ENCODE measurements around the gene MPHOSPH9.
"Not testable (repeated sequence)": the region's sequence is repeated elsewhere in the genome, so short reads cannot be mapped to it uniquely, and the experiment has no call there.

MPHOSPH9 gene

DNA sequence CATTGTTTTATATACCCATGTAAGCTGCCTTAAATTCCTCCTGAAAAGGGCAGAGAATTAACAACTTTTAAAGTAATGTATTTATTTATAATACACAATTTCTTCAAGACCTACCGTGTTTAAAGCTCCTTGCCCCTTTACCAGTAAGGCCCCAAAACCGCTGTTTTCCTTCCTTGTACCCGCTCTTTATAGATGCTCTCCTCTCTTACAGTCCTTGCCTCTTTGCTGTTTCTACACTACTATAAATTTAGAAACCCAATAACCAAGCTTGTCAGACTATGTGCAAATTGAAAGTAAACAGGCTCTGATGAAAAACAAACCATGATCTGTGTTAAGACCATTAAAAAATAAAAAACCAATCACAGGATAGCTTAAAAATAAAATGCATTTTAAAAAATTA lies 3.9 kb downstream of the MPHOSPH9 start:
- ChIA-PET CTCF (no interaction called here), POLR2A (ENCODE audit: low non-redundant PET) (interaction anchor here (0.6 kb wide), 1 partner anchor 36 kb away, joined by 3 read pairs; no protein-coding TSS in a partner anchor)
- TF ChIP-seq, protein P1, sequence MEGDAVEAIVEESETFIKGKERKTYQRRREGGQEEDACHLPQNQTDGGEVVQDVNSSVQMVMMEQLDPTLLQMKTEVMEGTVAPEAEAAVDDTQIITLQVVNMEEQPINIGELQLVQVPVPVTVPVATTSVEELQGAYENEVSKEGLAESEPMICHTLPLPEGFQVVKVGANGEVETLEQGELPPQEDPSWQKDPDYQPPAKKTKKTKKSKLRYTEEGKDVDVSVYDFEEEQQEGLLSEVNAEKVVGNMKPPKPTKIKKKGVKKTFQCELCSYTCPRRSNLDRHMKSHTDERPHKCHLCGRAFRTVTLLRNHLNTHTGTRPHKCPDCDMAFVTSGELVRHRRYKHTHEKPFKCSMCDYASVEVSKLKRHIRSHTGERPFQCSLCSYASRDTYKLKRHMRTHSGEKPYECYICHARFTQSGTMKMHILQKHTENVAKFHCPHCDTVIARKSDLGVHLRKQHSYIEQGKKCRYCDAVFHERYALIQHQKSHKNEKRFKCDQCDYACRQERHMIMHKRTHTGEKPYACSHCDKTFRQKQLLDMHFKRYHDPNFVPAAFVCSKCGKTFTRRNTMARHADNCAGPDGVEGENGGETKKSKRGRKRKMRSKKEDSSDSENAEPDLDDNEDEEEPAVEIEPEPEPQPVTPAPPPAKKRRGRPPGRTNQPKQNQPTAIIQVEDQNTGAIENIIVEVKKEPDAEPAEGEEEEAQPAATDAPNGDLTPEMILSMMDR (conservative IDR thresholded peaks at IDR 0.05; ENCODE audit: low read depth): no peak
- no peak for DNase-seq (ENCODE audit: low spot score)
- no peak overlapping the region for H3K27ac ChIP-seq

DNA sequence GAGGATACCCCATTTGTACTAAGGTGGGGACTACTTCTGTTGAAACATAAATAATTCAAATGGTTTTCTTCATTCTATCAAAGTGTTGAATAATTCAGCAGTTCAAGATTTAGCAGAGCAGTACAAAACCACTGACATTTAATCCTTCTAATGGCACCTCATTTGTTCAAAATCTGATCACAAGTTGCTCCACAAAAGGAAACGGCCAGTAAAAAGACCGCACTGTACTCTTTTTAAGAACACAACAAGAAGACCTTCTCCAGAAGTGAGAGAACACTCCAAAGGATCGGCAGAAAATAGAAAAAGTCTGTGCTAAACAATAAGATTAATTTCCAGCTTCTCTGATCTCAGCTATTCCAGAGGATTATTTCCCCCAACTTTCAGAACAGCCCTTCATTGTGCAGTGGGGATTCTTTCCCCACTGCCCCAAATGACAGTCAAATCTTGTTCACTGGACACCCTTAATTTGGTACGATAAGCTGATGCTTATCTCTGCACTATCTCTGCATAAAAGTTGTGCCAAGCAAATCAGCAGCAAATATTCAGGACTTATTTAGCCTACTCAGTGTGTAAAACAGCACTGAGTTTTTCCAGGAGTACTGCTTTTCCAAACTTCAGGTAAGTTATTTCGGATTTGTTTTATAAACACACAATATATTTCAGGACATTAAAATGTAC lies 5.2 kb downstream of the MPHOSPH9 start:
- CTCF ChIA-PET: no interaction called here
- no peak overlapping the region for H3K27ac ChIP-seq
- no peak for DNase-seq (ENCODE audit: low spot score)
- TF ChIP-seq, protein P1 (conservative IDR thresholded peaks at IDR 0.05; ENCODE audit: low read depth): no peak
- POLR2A ChIA-PET (ENCODE audit: low non-redundant PET): no interaction called here

DNA sequence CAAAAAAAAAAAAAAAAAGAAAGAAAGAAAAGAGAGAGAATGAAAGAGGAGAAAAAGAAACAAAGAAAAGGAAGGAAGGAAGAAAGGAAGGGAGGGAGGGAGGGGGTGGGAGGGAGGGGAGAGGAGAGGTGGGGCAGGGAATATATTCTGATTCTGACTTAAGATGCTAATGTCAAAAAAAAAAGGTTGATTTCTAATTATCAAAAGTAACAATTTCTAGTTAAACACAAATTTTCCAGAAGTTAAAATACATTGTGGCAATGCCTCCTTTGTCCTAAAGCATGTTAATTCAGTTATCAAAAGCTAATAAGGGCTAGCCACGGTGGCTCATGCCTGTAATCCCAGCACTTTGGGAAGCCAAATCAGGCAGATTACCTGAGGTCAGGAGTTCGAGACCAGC lies 7.5 kb downstream of the MPHOSPH9 start:
- no peak overlapping the region for H3K27ac ChIP-seq
- POLR2A ChIA-PET (ENCODE audit: low non-redundant PET): no interaction called here
- CTCF ChIA-PET: interaction anchor here (0.6 kb wide), 1 partner anchor 276 kb away, joined by 3 read pairs; no protein-coding TSS in a partner anchor
- TF ChIP-seq, protein P1 (conservative IDR thresholded peaks at IDR 0.05; ENCODE audit: low read depth): no peak
- no peak for DNase-seq (ENCODE audit: low spot score)

DNA sequence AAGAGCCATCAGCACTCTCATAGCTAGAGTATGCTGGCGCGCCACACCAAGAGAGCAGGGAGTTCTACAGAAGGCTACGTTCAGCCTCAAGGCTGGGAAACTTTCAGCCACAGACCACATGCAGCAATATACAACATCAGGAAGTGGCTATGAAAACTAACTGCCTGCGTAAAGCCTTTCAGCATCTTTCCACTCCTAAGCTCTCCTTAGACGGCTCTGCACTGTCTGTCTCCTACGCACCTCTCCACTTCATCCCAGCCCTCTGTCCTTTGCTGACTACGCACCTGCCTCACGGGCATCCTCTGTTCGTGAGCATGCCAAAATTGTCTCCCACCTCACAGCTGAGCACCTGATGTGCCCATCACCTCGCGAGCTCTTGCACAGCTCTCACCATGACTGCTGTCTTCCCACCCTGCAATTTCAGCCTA lies 9.7 kb downstream of the MPHOSPH9 start:
- no peak for DNase-seq (ENCODE audit: low spot score)
- H3K27ac ChIP-seq: no peak overlapping the region
- POLR2A ChIA-PET (ENCODE audit: low non-redundant PET): interaction anchor here (0.6 kb wide), 1 partner anchor 542 kb away, joined by 3 read pairs; no protein-coding TSS in a partner anchor
- TF ChIP-seq, protein P1 (conservative IDR thresholded peaks at IDR 0.05; ENCODE audit: low read depth): no peak
- CTCF ChIA-PET: interaction anchor here (0.6 to 0.8 kb wide), 3 partner anchors 9 to 75 kb away, joined by 3 to 5 read pairs (median 4); no protein-coding TSS in a partner anchor

DNA sequence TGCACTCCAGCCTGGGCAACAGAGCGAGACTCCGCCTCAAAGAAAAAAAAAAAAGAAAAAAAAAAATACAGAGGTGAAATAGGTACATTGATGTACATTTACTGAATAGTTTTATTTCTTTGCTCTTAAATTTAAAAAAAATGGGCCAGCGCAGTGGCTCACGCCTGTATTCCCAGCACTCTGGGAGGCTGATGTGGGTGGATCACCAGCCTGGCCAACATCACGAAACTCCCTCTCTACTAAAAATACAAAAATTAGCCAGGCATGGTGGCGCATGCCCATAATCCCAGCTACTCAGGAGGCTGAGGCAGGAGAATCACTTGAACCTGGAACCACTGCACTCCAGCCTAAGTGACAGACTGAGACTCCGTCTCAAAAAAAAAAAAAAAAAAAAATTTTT lies 25.1 kb downstream of the MPHOSPH9 start:
- H3K27ac ChIP-seq; POLR2A ChIA-PET (ENCODE audit: low non-redundant PET); DNase-seq (ENCODE audit: low spot score): not testable (repeated sequence)
- CTCF ChIA-PET: interaction anchor here (0.6 kb wide), 1 partner anchor 49 kb away, joined by 5 read pairs; no protein-coding TSS in a partner anchor

DNA sequence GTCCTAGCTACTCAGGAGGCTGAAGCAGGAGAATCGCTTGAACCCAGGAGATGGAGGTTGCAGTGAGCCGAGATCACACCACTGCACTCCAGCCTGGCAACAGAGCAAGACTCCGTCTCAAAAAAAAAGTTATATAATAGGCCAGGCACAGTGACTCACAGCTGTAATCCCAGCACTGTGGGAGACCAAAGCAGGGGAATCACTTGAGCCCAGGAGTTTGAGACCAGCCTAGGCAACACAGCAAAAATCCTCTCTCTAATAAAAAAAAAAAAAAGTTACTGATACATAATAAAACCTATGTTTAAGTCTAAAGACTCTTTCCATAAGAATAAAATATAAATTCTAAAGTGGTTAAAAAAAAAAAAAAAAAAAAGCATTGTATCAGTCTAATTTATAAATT lies 26.1 kb downstream of the MPHOSPH9 start:
- DNase-seq (ENCODE audit: low spot score); H3K27ac ChIP-seq; POLR2A ChIA-PET (ENCODE audit: low non-redundant PET): not testable (repeated sequence)
- CTCF ChIA-PET: interaction anchor here (0.6 kb wide), 1 partner anchor 34 kb away, joined by 3 read pairs; no protein-coding TSS in a partner anchor

DNA sequence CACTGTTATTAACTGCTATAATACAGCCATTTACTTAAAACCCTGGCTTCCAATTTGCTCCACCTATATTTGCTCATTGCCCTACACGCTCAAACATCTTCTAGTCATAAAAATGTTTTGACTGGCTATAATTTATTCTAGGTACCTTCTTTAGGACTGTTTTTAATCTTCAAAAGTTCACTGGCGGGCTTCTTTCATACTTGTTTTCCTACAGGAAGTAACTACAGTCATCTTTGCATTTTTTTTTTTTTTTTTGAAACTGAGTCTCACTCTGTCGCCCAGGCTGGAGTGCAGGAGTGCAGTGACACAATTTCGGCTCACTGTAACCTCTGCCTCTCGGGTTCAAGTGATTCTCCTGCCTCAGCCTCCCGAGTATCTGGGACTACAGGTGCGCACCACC lies 32.5 kb downstream of the MPHOSPH9 start:
- ChIA-PET POLR2A (ENCODE audit: low non-redundant PET) (no interaction called here), CTCF (no interaction called here)
- no peak for DNase-seq (ENCODE audit: low spot score)
- TF ChIP-seq, protein P1 (conservative IDR thresholded peaks at IDR 0.05; ENCODE audit: low read depth): no peak
- H3K27ac ChIP-seq: no peak overlapping the region
